Stimulated activated CD4-positive, alpha-beta T cell treated with anti-CD3 and anti-CD28 coated beads, Interleukin-2, amount 100 ng/mL, for 24 hours (primary cell): ENCODE data around the gene SCO1.
A peak's percentile ranks its signal among the peaks of the same experiment; 100 is the strongest.
"Not testable (repeated sequence)": the region's sequence is repeated elsewhere in the genome, so short reads cannot be mapped to it uniquely, and the experiment has no call there.

ENCODE experiments used
- DNase-seq, 2 donors: peaks; one replicate each; pipeline ENCODE4 v3.0.0-alpha.2; 2020

SCO1 gene

DNA sequence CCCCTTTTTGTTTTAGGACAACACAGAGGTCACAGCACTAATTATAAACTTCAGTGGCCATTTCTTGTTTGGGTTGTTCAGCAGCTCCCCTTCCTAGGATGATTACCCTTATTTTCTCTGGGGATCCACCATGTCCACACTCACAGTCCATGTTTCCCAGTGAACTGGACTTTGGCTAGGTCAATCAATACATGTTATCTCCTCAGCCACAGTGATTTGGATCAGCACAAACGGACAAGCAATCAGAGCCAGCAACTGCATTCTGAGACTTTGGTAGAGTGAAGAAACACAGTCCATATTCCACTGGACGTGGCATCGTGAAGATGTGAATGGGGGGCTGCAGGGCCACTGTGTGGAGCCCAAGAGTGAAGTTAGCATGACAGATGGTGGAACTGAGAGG lies 27.9 kb upstream of the SCO1 start:
- DNase-seq = no peak

DNA sequence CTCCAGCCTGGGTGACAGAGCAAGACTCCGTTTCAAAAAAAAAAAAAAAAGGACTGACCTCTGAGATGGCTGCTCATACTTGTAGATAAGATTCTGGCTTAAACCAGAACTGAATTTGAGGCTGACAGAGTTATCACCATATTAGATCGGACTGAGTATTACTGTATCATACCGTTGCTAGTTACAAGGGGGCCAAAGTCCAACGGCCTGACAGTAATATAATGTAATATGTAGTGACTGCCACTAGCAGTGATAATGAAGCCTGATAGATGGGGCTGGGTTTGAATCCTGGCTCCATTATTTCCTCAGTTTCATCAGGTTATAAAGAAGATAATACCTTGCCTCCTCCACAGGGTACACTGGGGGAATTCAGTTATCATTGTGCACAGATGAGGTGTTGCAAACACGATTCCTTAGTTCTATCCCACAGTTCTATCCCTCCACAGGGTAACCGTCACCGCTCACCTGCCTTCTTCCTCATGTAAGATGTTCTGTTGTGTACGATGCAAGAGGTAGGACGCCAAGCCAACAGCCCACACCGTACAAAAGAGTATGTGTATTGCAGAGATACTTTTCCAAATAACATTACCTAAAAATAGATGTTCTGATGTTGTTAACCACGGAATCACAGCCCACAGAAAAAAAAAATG lies 27.3 kb upstream of the SCO1 start:
- DNase-seq = no peak

DNA sequence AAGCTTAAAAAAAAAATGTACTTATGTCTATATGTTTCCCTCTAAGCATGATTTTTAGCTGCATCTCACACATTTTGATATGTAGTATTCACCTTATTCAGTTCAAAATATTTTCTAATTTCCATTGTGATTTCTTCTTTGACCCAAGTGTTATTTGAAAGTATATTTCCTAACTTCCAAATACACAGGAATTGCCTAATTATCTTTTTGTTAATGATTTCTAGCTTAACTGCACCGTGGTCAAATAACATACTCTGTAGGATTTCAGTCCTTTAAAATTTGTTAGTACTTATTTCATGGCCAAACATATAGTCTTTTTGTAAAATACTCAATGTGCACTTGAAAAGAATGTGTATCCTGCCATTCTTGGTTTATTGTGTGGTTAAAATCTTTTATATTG lies 21.2 kb upstream of the SCO1 start:
- DNase-seq = no peak

DNA sequence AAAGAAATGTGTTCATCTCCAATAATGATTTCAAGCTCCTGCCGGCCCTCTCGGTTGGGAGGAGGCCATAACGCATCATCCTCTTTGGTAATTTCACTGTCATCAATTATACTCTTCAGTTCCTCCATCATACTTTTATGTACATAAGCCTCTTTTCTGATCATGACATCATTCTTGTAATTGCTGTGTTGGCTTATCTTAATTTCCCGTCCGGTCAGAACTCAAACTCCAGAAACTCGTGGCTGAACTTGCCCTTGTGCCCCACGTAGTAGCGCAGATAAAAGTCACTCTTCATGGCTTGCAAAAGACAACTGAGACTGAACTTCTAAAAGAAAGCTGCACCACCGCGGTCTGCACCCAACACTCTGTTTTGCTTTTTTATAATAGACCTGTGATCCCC lies 18.9 kb upstream of the SCO1 start:
- no peak for DNase-seq

DNA sequence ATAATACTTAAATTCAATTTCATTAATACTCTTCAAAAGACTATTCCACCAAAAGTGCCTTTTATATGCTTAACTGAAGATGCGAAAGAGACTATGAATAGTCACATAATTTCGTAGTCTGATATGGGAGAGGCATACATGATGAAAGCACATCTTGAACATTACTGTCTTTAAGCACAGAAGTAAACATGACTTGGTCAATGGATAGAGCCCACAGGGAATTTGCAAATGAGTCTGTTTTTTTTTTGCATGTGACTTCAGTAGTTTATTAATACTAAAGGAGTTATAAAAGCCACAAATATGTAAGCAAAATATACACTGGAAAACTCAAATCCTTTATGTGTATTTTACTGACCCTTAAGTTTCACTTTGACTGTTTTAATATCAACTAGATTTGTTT lies 16.0 kb upstream of the SCO1 start:
- no peak for DNase-seq

DNA sequence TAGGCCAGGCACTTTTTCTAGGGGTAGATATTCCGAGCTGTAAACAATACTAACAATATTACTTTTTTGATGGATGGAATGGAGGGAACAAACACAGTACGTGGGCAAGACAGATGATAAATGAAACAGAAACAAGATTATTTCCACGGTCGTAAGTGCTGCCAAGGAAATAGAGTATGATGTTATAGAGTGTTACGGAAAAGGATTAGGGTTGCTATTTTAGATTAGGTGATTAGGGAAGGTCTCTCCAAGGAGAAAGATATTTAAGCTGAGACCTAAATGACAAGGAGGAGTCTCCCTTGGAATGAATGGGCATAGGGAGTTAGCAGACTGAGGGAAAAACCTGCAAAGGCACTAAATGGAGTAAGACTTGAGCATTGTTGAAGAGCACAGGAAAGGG lies 8.4 kb upstream of the SCO1 start:
- DNase-seq = no peak

DNA sequence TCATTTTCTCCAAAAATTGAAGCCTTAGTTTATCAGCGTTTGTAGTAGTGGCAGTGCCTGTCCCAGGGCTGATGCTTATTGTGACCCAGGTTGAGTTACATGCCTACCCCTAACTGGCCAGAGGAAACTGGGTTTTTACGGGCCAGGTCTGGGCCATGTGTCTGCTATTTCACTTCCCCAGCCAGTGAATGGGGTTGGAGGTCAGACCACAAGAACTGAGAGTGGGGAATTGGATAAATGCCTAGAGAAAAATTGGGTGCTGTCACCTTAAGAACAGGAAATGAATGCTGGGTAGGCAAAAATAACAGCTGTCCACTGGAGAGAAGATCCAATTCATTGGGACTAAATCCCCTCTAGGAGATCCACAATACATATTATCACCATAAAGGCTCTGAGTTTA lies 5.2 kb upstream of the SCO1 start:
- no peak for DNase-seq

DNA sequence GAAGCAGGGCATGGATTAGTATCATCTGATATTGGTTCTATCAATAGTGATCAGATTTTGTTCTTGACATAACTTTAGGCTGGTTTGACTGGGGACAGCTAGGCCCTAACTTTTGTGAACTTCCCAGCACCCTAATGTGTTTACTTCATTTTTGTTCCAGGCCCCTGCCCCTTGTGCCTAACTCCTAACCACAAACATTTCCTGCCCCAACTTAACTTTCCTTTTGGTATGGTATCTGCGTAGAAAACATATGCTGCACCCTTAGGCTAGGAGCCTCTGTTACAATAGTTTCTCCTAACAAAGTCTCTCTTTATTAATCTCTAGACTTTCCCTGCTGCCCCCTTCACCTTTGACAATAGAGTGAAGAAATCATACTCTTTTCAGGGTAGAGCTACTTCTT lies 2.5 kb upstream of the SCO1 start:
- no peak for DNase-seq

DNA sequence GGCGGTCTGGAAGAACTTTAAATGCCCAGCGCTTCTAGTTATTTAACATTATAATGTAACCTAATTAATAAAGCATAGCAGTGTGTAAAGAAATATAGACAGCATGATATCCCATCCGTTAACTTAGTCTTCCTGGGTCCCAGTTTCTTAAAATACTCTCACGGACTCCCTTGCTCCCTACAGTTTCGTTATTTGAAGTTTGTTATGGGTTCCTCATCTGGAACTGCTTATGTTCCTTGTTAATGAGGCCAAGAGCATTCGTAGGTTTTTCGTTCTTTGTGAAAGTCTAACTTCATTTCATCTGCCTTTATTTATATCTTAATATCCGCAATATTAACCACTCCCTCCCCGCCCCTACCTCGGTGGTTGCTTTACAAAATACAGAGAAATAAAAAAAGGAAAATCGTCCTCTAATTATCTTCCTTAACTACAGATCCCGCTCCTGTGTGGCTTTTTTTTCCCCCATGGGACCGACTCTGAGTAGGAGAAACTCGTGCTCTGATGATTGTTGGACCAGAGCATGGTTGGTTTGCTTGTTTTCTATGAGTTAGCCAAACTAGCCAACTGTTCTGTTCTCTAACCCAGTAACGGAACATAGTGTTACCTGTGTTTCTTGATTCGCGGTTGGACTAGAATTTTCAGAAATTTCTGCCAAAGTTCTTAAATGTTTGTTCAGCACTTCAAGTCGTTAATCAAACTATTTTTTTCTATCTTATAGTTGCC lies 924 bp upstream of the SCO1 start:
- DNase-seq = no peak

DNA sequence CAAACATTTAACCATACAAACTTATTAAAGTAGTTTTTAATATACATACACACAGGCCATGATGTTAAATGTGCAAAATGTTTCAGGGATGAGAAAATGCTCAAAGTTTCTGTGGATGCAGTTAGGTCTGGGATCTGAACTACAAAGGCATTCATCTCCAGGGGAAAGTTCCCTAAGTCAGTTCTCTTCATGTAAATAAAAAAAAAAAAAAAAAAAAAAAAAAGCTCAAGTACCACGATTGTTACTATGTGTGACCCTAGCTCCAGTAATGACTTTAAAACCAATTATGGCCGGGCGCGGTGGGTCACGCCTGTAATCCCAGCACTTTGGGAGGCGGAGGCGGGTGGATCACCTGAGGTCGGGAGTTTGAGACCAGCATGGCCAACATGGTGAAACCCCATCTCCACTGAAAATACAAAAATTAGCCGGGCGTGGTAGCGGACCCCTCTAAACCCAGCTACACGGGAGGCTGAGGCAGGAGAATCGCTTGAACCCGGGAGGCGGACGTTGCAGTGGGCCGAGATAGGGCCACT lies 1.4 kb downstream of the SCO1 start:
- DNase-seq = not testable (repeated sequence)

DNA sequence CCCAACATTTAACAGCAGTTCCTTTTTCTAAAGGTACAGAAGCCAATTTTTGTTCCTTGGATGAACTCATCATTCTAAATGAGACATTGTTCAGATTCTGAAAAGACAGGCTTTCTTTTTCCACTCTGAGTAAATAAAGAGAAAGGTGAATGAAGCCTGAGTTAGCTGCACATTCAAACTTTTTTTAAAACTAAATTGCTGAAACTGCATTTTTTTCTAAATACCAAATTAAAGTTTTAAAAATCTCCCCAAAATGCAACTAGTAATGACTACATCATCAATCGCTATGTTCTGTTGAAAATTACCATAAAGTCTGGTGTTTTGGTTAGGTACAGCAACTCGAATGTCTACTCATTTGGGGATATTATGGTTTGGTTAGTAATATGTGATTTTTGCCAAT lies 9.8 kb downstream of the SCO1 start:
- no peak for DNase-seq

DNA sequence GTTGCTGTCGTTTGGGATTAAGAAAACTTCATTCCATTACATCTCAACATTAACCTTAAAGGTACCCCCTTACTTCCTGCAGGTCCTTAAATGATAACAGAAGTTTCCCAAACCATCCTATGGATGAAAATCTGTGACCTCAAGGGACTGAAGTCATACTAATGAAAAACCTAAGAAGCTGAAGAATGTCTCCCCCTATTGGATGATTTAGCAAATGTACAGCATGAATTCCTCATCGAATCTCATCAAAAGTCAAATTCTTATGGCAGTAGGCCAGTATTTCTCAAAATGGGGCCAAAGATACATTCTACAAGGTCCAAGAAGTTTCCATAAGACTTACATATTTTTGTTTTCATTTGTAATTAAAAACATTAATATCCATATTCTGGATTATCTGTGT lies 13.5 kb downstream of the SCO1 start:
- no peak for DNase-seq

DNA sequence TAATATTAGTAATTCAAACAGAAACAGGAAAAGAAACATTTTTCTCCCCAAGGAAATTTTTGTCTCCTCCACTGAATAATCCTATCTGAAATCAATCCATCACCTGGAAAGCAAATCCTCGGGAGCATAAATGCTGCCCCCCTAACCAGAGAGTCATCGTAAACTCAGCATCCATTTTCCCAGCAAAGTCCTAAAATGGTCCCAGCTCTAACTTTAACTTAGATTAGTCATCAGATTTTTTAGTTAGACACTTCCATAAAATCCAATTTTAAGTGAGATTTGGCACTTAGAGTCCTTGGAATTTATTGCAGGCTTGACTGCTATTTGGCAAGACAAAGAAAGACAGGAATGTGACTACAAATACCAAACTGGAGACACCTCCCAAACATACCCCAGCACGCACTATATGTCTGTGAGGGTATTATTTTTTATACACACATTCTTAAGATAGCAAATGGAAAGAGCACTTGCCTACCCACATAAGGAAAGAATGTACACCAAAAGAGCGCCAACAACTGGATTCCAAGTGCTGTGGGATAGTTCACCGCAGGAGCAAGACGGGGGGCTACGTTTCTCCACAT lies 15.4 kb downstream of the SCO1 start:
- no peak for DNase-seq

DNA sequence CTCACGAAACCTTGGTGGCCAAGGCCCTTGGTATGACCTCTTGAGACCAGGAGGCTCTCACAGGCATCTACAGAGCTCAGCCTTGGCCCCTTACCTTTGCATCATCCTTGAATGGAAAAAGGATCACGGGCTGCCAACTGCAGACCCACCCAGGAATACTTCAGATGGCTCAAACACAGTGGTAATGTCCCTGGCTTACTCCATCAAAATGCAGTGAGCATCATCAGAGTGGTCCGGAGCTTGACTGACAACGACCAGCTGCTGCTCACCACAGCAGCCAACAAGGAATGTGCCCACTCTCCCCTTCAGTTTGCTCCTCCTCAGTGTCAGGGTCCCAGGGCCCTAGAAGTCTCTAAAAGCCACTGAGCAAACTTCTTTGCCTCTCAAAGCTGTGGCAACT lies 22.6 kb downstream of the SCO1 start:
- DNase-seq = no peak

DNA sequence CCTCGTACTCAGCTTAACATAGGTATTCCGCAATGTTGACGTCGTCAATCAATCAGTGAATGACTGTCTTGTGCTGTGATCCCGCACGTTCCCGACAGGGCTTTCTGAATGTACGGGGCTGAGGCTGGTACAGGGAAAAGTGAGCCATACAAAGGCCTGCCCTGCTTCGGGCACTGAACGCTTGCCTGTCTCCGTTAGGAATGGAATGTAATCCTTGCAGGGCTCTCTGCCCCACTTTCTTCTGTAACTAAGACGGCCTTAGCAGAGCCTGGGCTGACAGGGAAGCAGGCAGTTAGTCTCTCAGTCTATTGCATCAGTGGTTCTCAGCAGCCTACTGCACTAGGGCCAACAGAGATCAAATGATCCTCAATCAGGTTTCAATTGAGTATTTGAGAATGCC lies 24.0 kb downstream of the SCO1 start:
- DNase-seq = no peak

DNA sequence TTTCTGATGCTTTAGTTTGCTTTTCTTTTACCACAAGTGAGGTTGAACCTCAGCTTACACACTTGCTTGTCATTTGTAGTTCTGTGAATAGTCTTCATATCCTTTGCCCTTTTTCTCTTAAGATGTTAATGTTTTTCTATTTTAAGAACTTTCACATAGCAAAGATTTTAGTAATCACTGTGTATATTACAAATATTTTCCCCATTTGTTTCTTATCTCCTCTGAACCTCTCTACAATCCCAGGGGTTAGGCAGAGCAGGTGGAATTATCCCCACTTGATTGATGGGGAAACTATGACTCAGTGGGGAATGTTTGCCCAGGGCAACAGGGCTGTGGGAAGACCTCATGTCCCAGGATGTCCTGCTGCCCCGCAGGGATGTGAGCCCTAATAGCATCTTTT lies 28.6 kb downstream of the SCO1 start:
- DNase-seq = no peak

DNA sequence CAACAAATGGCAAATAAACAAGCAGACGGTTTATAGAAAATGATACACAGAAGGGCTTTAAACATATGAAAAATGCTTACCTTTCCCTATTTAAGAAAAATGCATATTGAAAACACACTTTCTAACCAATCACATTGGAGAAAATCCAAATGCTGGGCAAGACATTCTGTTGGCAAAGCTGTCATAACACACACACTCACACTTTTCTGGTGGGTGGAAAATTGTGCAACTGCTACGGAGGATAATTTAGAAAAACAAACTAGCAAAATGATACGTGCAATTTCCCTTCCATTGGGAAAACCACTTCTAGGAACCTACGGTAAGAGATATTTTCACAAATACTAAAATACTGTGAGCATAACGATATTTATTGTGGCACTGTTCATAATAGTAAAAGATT lies 30.4 kb downstream of the SCO1 start:
- DNase-seq = no peak

DNA sequence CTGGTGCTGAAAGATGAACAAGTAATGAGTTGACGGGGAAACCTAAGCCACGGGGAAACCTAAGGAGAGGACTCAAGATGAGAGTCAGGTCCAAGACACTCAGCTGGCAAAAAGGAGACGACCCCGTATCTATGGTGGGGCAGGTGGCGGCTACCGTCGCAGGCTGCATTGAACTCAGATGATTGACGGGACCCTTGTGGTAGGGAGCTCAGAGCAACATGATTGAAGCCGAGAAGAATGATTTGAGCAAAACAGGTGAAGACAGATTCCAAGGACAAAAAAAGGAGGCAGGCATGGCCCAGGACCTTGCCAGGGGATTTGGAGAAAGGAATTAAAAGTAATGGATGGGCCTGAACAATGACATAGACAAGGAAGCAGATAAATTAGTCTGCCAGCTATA lies 32.8 kb downstream of the SCO1 start:
- DNase-seq = no peak

DNA sequence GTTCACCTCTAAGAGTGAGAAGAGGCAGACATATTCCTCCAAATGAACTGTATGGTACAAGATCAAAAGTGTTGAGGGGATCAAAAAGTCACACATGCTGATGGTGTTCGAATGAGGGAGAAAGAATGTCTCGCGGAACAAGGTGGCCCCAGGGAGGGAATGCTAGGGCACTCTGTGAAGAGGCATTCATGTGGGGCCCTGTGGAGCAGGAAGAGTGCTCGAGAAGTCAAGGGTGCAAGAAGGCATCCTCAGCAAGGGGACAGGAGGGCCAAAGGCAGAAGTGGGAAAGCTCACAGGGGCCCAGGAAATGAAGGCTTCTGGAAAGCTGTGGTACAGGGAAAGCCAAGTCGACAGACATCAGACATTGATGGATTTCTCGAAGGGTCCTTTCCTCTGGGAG lies 34.1 kb downstream of the SCO1 start:
- DNase-seq = no peak

DNA sequence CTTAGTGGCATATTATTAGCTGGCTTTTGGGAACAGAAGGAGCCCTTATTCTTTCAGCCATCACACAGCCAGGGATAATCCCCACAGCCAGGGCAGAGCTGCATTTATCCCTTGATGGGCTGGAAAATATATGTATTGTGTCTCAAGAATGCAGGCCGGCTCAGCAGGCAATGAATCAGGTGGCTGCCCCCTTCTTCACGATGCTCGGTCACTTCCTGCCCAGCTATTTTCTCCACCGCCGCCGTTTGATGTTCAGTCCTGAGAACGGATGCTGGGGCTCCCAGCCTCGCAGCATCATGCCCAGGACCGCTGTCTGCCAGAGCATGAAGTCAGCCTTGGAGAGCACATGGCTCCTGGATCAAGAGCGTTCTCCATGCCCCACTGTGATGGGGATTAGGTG lies 35.9 kb downstream of the SCO1 start:
- no peak for DNase-seq

DNA sequence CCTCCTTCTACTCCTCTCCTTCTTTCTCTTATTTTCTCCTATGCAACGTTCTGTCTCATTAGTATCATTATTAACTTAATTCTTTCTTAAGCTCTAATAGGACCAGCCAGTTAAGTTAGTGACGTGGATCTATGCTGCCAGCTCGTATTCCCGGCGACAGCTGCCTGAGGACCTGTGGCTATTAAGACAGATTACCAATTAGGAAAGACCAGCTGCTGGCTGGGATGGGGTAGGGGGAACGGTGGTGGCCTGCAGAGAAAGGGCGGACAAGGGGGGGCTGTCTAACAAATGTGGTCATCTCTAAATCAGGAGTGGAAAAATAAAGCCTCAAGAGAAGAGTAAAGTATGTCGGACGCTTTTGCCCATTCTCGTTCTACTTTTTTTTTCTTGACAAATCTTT lies 39.5 kb downstream of the SCO1 start:
- DNase-seq = no peak

DNA sequence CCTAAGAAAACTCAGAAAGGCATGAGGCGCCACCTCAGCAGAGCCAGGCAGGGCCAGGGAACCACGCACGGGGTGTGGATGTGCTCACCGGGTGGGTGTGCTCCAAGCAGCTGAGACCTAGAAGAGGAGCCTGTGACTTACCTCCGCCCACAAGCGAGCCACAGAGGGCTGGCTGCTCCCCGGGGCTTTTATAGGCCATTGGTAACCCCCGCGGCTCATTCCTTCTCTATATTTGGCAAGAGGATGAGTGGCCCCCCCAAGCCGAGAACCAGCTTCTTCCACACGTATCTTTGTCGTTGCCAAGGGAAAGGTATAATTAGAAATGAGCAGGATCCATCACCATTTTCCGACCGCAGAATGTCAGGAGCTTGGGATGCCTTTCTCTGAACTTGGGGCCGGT lies 40.2 kb downstream of the SCO1 start, which contains the start of gene MYH3:
MYH3 (minus strand) TSS at position 162 of the 400 bp plus-strand sequence. CDS start 2,245 bp downstream, outside the sequence.
- DNase-seq = no peak

DNA sequence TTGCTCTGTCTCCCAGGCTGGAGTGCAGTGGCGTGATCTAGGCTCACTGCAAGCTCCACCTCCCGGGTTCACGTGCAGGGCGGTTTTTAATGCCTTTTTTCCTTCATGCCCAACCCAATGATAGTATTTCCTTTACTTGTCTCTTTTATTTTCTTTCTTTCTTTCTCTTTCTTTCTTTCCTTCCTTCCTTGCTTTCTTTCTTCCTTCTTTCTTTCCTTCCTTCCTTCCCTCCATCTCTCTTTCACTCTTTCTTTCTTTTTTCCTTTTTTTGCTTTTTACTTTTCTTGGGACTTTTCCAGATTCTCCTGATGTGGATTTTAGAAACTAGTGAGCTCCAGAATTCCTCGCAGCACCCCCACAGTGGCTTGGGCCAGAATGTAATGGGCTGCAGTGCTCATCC lies 43.3 kb downstream of the SCO1 start:
- no peak for DNase-seq

DNA sequence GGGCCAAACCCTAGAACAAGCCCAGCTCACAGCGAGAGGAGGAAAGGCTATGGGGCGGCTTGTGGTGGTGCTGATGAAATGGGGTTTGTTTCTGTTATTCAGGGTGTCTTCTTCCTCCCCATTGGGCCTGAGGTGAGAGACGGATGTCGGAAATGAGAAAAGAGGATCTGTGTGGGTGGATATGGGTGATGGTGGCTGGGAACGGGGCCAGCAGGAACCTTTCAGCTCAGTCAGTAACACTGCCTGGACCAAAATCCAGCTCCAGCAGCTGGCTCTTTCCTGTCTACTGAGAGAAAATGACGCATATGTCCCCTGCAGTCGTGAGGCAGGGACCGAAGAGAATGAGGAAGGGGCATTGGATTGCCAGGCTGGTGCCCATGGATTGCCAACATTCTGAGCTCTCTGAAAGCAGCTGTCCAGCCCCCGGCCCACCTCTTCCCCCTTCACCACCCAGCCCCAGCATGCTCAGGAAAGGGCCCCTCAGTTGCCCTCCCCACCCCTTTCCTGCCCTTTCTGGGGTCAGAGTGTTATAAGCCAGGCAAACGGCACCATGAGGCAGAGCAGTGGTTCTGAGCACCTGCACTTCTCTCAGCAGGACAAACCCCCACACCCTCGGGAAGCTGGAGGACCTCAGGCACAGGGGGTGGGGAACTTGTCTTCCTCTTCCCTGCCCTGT lies 44.2 kb downstream of the SCO1 start:
- DNase-seq = peak in 1 of 2 donors; percentile 15
